ENCODE data around the gene KIAA1217. TPM values are rescaled to one million over a fixed set of nuclear protein-coding genes. Genes with fewer than 3 reads are reported as not detected.
"Not testable (repeated sequence)": the region's sequence is repeated elsewhere in the genome, so short reads cannot be mapped to it uniquely, and the experiment has no call there.

The KIAA1217 gene
- total and polyA plus RNA-seq, 3 experiments from 2014 or later: 0.20 TPM; not detected in 2

GRCh38 chr10:24480447-24480846 is 271.5 kb downstream of the KIAA1217 start:
- Mint-ChIP-seq H3K9me3 (peaks cover 0 to 8% (median 3%) of the 10 kb centered on the region in 5 donors), H3K4me1 (peaks cover 0 to 5% (median 5%) of the 10 kb centered on the region in 3 donors), H3K27me3 (peaks cover 6 to 14% of the 10 kb centered on the region in 2 donors), H3K27ac (no peak overlapping the region), H3K4me3 (no peak overlapping the region), H3K36me3 (no peaks in the 10 kb centered on the region)
- Histone ChIP-seq H3K36me3 (ENCODE audit: insufficient read depth, low read length) (no peaks in the 10 kb centered on the region), H3K4me3 (ENCODE audit: low read length) (no peak overlapping the region), H3K27ac (ENCODE audit: low read depth, low read length) (no peak overlapping the region), H3K27me3 (ENCODE audit: insufficient read depth, low read length, poor library complexity, severe bottlenecking) (no peaks in the 10 kb centered on the region), H3K4me1 (ENCODE audit: insufficient read depth, low read length) (no peaks in the 10 kb centered on the region), H3K9me3 (ENCODE audit: low read length) (no peaks in the 10 kb centered on the region)
- ChIA-PET CTCF (interaction anchor here (1.0 kb wide), 1 partner anchor 9 kb away, joined by 3 read pairs; no protein-coding TSS in a partner anchor), POLR2A (no interaction called here)
- no peak for DNase-seq

- no peaks in the 10 kb centered on the region for H3K36me3 Mint-ChIP-seq
- H3K27ac Mint-ChIP-seq: no peak overlapping the region
- no peaks in the 10 kb centered on the region for H3K36me3 ChIP-seq (ENCODE audit: insufficient read depth, low read length)
- peaks cover 4 to 11% of the 10 kb centered on the region in 2 donors for H3K27me3 Mint-ChIP-seq
- H3K9me3 ChIP-seq (ENCODE audit: low read length): no peaks in the 10 kb centered on the region
- peaks cover 0 to 5% (median 3%) of the 10 kb centered on the region in 5 donors for H3K9me3 Mint-ChIP-seq
- no peak overlapping the region for H3K4me3 Mint-ChIP-seq
- DNase-seq: no peak
- H3K27ac ChIP-seq (ENCODE audit: low read depth, low read length): no peak overlapping the region
- ChIA-PET CTCF (interaction anchor here (1.0 kb wide), 1 partner anchor 9 kb away, joined by 3 read pairs; no protein-coding TSS in a partner anchor), POLR2A (no interaction called here)
- H3K27me3 ChIP-seq (ENCODE audit: insufficient read depth, low read length, poor library complexity, severe bottlenecking): no peaks in the 10 kb centered on the region
- H3K4me1 ChIP-seq (ENCODE audit: insufficient read depth, low read length): no peaks in the 10 kb centered on the region
- no peak overlapping the region for H3K4me3 ChIP-seq (ENCODE audit: low read length)
- peaks cover 0 to 5% (median 5%) of the 10 kb centered on the region in 3 donors for H3K4me1 Mint-ChIP-seq
Measured at GRCh38 chr10:24481241-24481640, 272.3 kb downstream of the KIAA1217 start.

DNA sequence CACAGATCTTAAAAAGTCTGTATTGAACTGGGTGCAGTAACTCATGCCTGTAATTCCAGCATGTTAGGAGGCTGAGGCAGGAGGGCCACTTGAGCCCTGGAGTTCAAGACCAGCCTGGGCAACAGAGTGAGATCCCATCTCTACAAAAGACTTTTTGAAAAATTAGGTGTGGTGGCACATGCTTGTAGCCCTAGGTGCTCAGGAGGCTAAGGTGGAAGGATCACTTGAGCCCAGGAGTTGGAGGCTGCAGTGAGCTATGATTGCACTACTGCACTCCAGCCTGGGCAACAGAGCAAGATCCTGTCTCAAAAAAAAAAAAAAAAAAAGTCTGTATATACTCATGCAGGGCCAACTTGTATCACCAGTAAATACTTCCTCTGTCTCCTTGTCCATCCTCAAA is 273.8 kb downstream of the KIAA1217 start:
- H3K4me1 Mint-ChIP-seq; H3K27me3 Mint-ChIP-seq; H3K36me3 ChIP-seq (ENCODE audit: insufficient read depth, low read length); POLR2A ChIA-PET; H3K36me3 Mint-ChIP-seq; H3K9me3 ChIP-seq (ENCODE audit: low read length); H3K27me3 ChIP-seq (ENCODE audit: insufficient read depth, low read length, poor library complexity, severe bottlenecking); CTCF ChIA-PET; DNase-seq; H3K27ac ChIP-seq (ENCODE audit: low read depth, low read length); H3K9me3 Mint-ChIP-seq; H3K27ac Mint-ChIP-seq; H3K4me3 ChIP-seq (ENCODE audit: low read length); H3K4me1 ChIP-seq (ENCODE audit: insufficient read depth, low read length); H3K4me3 Mint-ChIP-seq: not testable (repeated sequence)

GRCh38 chr10:24483701-24484100 is 274.8 kb downstream of the KIAA1217 start:
- Histone ChIP-seq H3K9me3 (ENCODE audit: low read length) (no peaks in the 10 kb centered on the region), H3K4me3 (ENCODE audit: low read length) (no peak overlapping the region), H3K27me3 (ENCODE audit: insufficient read depth, low read length, poor library complexity, severe bottlenecking) (no peaks in the 10 kb centered on the region), H3K27ac (ENCODE audit: low read depth, low read length) (no peak overlapping the region), H3K4me1 (ENCODE audit: insufficient read depth, low read length) (no peaks in the 10 kb centered on the region), H3K36me3 (ENCODE audit: insufficient read depth, low read length) (no peaks in the 10 kb centered on the region)
- DNase-seq: no peak
- POLR2A ChIA-PET: no interaction called here
- H3K4me3 Mint-ChIP-seq: peak overlapping the region in 1 of 7 donors; percentile 22
- no peaks in the 10 kb centered on the region for H3K36me3 Mint-ChIP-seq
- CTCF ChIA-PET: no interaction called here
- H3K9me3 Mint-ChIP-seq: peaks cover 0 to 5% (median 3%) of the 10 kb centered on the region in 5 donors
- H3K4me1 Mint-ChIP-seq: peaks cover 0 to 5% (median 5%) of the 10 kb centered on the region in 3 donors
- H3K27ac Mint-ChIP-seq: peak overlapping the region in 1 of 8 donors; percentile 52
- peaks cover 9 to 11% of the 10 kb centered on the region in 2 donors for H3K27me3 Mint-ChIP-seq

DNA sequence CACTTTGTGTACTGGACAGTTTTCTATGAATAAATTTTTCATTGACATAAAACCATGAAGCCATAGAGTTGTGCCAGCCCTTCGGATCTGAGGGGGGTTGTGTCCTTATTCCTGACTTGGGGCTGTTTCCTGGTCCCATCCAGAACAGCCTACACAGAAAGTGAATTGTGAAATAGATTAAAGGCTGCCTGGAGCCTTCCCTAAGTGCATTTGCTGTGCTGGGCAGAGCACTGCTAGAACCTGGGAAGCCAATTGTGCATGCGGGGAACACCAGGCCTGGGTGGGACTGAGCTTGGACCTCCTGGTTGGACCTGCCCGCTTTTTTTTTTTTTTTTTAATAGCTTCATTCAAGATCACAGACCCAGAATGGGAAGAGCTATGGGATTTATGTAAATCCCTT is 275.8 kb downstream of the KIAA1217 start:
- Histone ChIP-seq H3K4me1 (ENCODE audit: insufficient read depth, low read length) (no peaks in the 10 kb centered on the region), H3K27me3 (ENCODE audit: insufficient read depth, low read length, poor library complexity, severe bottlenecking) (no peaks in the 10 kb centered on the region), H3K4me3 (ENCODE audit: low read length) (no peak overlapping the region), H3K9me3 (ENCODE audit: low read length) (no peaks in the 10 kb centered on the region), H3K36me3 (ENCODE audit: insufficient read depth, low read length) (no peaks in the 10 kb centered on the region), H3K27ac (ENCODE audit: low read depth, low read length) (no peak overlapping the region)
- H3K27ac Mint-ChIP-seq: no peak overlapping the region
- H3K4me1 Mint-ChIP-seq: peaks cover 0 to 5% (median 5%) of the 10 kb centered on the region in 3 donors
- peaks cover 0 to 3% (median 0%) of the 10 kb centered on the region in 5 donors for H3K9me3 Mint-ChIP-seq
- POLR2A ChIA-PET: no interaction called here
- no peaks in the 10 kb centered on the region for H3K36me3 Mint-ChIP-seq
- no peak overlapping the region for H3K4me3 Mint-ChIP-seq
- CTCF ChIA-PET: no interaction called here
- H3K27me3 Mint-ChIP-seq: peaks cover 9 to 11% of the 10 kb centered on the region in 2 donors
- DNase-seq: no peak

GRCh38 chr10:24485304-24485703 is 276.4 kb downstream of the KIAA1217 start:
- Histone ChIP-seq H3K27me3 (ENCODE audit: insufficient read depth, low read length, poor library complexity, severe bottlenecking) (no peaks in the 10 kb centered on the region), H3K9me3 (ENCODE audit: low read length) (no peaks in the 10 kb centered on the region), H3K27ac (ENCODE audit: low read depth, low read length) (no peak overlapping the region), H3K4me1 (ENCODE audit: insufficient read depth, low read length) (no peaks in the 10 kb centered on the region), H3K36me3 (ENCODE audit: insufficient read depth, low read length) (no peaks in the 10 kb centered on the region), H3K4me3 (ENCODE audit: low read length) (no peak overlapping the region)
- Mint-ChIP-seq H3K27ac (no peak overlapping the region), H3K4me1 (peaks cover 0 to 5% (median 5%) of the 10 kb centered on the region in 3 donors), H3K4me3 (no peak overlapping the region), H3K36me3 (no peaks in the 10 kb centered on the region), H3K9me3 (peaks cover 0 to 3% (median 0%) of the 10 kb centered on the region in 5 donors), H3K27me3 (peaks cover 9 to 11% of the 10 kb centered on the region in 2 donors)
- no peak for DNase-seq
- ChIA-PET POLR2A (no interaction called here), CTCF (no interaction called here)

DNA sequence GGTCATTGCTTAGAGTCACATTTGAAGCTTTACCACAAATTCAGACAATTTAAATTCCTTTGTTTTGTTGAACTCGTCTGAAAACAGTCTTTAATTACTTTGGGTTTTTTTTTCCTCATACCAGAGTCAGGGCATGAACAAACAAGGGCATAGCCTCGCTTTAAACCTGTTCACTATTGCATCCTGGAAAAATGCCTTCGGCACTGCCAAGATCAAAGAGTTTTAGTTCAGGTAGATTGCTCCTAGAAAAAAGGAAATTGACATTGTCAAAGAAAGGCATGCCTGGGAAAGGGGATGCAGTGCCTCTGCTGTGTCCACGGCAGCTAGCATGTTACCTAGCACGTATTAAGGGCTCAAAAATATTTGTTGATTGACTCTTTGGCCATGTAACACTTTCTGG is 279.7 kb downstream of the KIAA1217 start:
- peaks cover 10 to 11% of the 10 kb centered on the region in 2 donors for H3K27me3 Mint-ChIP-seq
- H3K9me3 ChIP-seq (ENCODE audit: low read length): no peaks in the 10 kb centered on the region
- H3K9me3 Mint-ChIP-seq: no peaks in the 10 kb centered on the region
- no peaks in the 10 kb centered on the region for H3K4me1 ChIP-seq (ENCODE audit: insufficient read depth, low read length)
- H3K27ac Mint-ChIP-seq: no peak overlapping the region
- no peaks in the 10 kb centered on the region for H3K36me3 ChIP-seq (ENCODE audit: insufficient read depth, low read length)
- ChIA-PET CTCF (no interaction called here), POLR2A (no interaction called here)
- DNase-seq: no peak
- H3K4me3 ChIP-seq (ENCODE audit: low read length): no peak overlapping the region
- no peak overlapping the region for H3K4me3 Mint-ChIP-seq
- H3K27ac ChIP-seq (ENCODE audit: low read depth, low read length): no peak overlapping the region
- H3K36me3 Mint-ChIP-seq: no peaks in the 10 kb centered on the region
- H3K27me3 ChIP-seq (ENCODE audit: insufficient read depth, low read length, poor library complexity, severe bottlenecking): no peaks in the 10 kb centered on the region
- H3K4me1 Mint-ChIP-seq: peaks cover 0 to 2% (median 2%) of the 10 kb centered on the region in 3 donors

DNA sequence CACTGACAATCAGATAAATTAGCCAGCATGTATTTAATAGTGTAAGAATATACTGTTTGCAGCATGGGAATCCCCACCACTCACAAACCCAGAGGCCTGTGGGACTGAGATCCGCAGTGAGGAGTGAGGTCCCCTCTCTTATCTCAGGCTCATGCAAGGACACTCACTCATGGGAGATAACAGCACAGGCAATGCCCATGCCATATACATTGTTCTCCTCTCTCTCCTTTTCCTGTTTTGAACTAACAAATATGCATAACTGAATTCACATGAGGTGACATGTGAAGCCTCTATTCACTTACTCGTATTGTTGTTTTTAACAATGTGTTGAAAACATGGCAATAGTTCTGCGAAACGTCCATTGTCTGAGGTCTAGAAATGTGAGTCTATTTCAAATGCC is 284.2 kb downstream of the KIAA1217 start:
- CTCF ChIA-PET: no interaction called here
- no peaks in the 10 kb centered on the region for H3K36me3 Mint-ChIP-seq
- H3K36me3 ChIP-seq (ENCODE audit: insufficient read depth, low read length): no peaks in the 10 kb centered on the region
- H3K4me1 ChIP-seq (ENCODE audit: insufficient read depth, low read length): no peaks in the 10 kb centered on the region
- H3K27me3 ChIP-seq (ENCODE audit: insufficient read depth, low read length, poor library complexity, severe bottlenecking): no peaks in the 10 kb centered on the region
- no peak overlapping the region for H3K4me3 Mint-ChIP-seq
- no peaks in the 10 kb centered on the region for H3K9me3 Mint-ChIP-seq
- H3K4me3 ChIP-seq (ENCODE audit: low read length): no peak overlapping the region
- POLR2A ChIA-PET: no interaction called here
- no peak overlapping the region for H3K27ac ChIP-seq (ENCODE audit: low read depth, low read length)
- H3K27ac Mint-ChIP-seq: no peak overlapping the region
- DNase-seq: no peak
- no peaks in the 10 kb centered on the region for H3K9me3 ChIP-seq (ENCODE audit: low read length)
- peaks cover 1 to 7% of the 10 kb centered on the region in 2 donors for H3K27me3 Mint-ChIP-seq
- H3K4me1 Mint-ChIP-seq: no peaks in the 10 kb centered on the region

DNA sequence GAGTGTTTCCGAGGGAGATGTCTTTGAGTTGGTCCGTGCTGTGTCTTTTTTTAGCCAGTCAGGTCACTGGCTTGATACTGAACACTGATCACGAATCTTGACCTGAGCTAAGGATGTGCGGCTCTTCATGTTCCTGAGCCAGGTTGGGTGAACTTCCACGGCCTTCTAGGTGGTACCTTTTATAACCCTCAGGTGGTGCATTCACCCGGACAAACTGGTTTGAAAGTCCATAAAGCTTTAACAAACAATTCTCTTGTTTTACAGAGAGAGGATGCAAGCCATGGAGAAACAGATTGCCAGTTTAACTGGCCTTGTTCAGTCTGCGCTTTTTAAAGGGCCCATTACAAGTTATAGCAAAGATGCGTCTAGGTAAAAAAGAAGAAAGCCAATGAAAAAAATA is 285.3 kb downstream of the KIAA1217 start:
- CTCF ChIA-PET: no interaction called here
- H3K4me3 Mint-ChIP-seq: no peak overlapping the region

More for the DNA sequence above, 285.3 kb downstream of the KIAA1217 start:
- Mint-ChIP-seq H3K9me3 (no peaks in the 10 kb centered on the region), H3K27me3 (peaks cover 1 to 7% of the 10 kb centered on the region in 2 donors), H3K36me3 (no peaks in the 10 kb centered on the region), H3K4me1 (no peaks in the 10 kb centered on the region), H3K27ac (no peak overlapping the region)
- DNase-seq: no peak
- H3K4me3 ChIP-seq (ENCODE audit: low read length): no peak overlapping the region
- no peak overlapping the region for H3K27ac ChIP-seq (ENCODE audit: low read depth, low read length)
- POLR2A ChIA-PET: interaction anchor here (0.5 kb wide), 1 partner anchor 65 kb away, joined by 3 read pairs; no protein-coding TSS in a partner anchor
- H3K9me3 ChIP-seq (ENCODE audit: low read length): no peaks in the 10 kb centered on the region
- H3K36me3 ChIP-seq (ENCODE audit: insufficient read depth, low read length): no peaks in the 10 kb centered on the region
- no peaks in the 10 kb centered on the region for H3K4me1 ChIP-seq (ENCODE audit: insufficient read depth, low read length)
- no peaks in the 10 kb centered on the region for H3K27me3 ChIP-seq (ENCODE audit: insufficient read depth, low read length, poor library complexity, severe bottlenecking)
